ENCODE data around the gene ABCG2.

DNA sequence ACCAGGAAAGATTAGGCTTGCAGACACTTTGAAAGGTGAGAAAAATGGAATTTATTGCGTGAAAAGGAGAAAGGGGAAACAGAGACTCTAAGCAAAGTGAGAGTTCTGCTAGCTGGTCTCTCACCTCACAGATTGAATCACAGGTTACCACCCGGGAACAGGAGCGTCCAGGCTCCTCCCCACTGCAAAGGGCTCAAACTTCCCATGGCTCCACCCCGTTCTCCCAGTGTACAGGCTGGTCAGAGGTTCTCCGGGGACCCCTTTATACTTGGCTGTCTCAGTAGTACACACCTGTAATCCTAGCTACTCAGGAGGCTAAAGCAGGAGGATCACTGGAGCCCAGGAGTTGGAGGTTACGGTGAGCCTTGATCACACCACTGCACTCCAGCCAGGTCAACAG, 44.0 kb upstream of the ABCG2 start:
- TF ChIP-seq CTCF (conservative IDR thresholded peaks at IDR 0.05): no peak
- TF ChIP-seq EZH2 (IDR thresholded peaks at IDR 0.05; ENCODE audit: low read depth): no peak

Data from PC-9 (cell line).